Rectal smooth muscle tissue (tissue), 1 donor: ENCODE results near the gene DIP2C.

ENCODE experiments used
- H3K27ac ChIP-seq: one replicate; pipeline ENCODE4 v1.7.0; 2013; ENCODE audit warnings: low read depth, low read length, inconsistent platforms
- H3K27me3 ChIP-seq: one replicate; pipeline ENCODE4 v1.7.0; 2013; ENCODE audit warnings: low read length; ENCODE audit not compliant: control insufficient read depth, insufficient read depth
- H3K36me3 ChIP-seq: one replicate; pipeline ENCODE4 v1.7.0; 2013; ENCODE audit warnings: low read length; ENCODE audit not compliant: control insufficient read depth, insufficient read depth
- H3K4me1 ChIP-seq: one replicate; pipeline ENCODE4 v1.7.0; 2013; ENCODE audit warnings: low read length; ENCODE audit not compliant: control insufficient read depth, insufficient read depth
- H3K4me3 ChIP-seq: one replicate; pipeline ENCODE4 v1.7.0; 2013; ENCODE audit warnings: low read length
- H3K9ac ChIP-seq: one replicate; pipeline ENCODE4 v1.7.0; 2013; ENCODE audit warnings: low read length

Gene DIP2C

DNA sequence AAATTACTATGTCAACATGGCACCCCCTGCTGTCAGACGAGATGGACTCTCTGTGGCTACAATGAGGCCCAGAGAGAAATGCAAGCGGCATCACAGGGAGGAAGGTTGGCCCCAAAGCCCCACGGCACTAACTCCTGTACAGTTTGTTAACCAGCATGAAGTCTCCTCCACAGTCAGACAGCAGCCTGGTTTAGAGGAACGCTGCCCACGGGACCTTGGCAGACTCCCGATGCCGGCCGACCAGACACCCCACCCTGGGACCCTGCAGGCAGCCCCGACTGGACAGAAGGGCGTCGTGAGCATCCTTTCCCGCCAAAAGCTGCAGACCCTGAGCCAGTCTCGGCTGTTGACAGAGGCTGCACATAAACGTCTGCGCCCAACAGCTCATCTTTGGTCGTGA, 158.8 kb downstream of the DIP2C start:
- H3K27me3 ChIP-seq, result no peaks in the 10 kb centered on the region
- H3K9ac ChIP-seq, result no peak overlapping the region
- no peak overlapping the region for H3K27ac ChIP-seq
- no peak overlapping the region for H3K4me3 ChIP-seq
- no peaks in the 10 kb centered on the region for H3K4me1 ChIP-seq
- H3K36me3 ChIP-seq, result no peaks in the 10 kb centered on the region

- H3K27me3 ChIP-seq, result no peaks in the 10 kb centered on the region
- H3K27ac ChIP-seq, result no peak overlapping the region
- no peaks in the 10 kb centered on the region for H3K36me3 ChIP-seq
- H3K9ac ChIP-seq, result no peak overlapping the region
- no peak overlapping the region for H3K4me3 ChIP-seq
- H3K4me1 ChIP-seq, result no peaks in the 10 kb centered on the region
Measured at GRCh38 chr10:529468-530230, 159.8 kb downstream of the DIP2C start.

DNA sequence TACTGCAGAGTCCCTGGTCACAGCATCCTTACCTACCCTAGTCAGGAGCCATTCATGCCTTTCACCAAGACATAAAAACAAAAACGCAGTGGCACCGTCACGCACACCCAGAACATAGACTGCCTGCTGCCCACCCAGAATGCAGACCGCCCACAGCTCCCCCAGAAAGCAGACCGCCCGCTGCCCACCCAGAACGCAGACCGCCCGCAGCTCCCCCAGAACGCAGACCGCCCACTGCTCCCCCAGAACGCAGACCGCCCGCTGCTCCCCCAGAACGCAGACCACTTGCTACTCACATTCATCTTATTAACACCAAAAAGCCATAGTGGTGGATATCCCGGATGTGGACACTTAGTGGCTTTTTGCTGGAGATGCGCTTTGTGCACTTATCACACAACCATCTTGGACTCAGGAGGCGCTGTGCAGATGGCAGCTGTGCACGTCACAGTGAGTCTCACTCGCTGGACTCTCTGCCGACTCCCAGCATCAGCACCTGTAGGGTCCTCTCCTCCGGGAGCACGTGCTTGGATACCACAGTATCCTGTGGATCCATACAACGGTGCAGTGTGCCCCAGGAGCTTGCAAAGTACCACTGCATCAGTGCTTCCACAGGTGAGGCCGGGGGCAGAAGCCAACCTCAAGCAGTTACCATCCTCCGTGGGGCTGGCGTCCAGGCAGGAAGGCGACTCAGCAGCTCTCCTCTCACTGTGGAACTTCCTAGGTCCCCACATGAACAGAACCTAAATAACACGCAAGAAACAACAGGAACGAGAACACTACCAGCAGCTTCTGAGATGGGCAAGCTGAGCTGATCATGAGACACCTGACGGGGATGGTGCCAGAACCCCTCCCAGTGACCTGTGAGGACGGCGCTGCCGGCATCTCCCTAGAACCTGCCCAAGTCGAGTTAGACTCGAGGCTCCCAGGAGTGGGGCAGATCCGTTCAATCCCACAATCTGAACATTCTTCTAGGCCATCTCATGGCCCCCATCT, 161.0 kb downstream of the DIP2C start:
- Histone ChIP-seq H3K4me1 (no peaks in the 10 kb centered on the region), H3K27me3 (no peaks in the 10 kb centered on the region), H3K36me3 (no peaks in the 10 kb centered on the region), H3K9ac (no peak overlapping the region), H3K27ac (no peak overlapping the region), H3K4me3 (no peak overlapping the region)

GRCh38 chr10:527416-527815, 162.1 kb downstream of the DIP2C start:
- Histone ChIP-seq H3K36me3 (no peaks in the 10 kb centered on the region), H3K4me3 (no peak overlapping the region), H3K27me3 (no peaks in the 10 kb centered on the region), H3K9ac (no peak overlapping the region), H3K4me1 (peaks cover 1% of the 10 kb centered on the region), H3K27ac (no peak overlapping the region)

DNA sequence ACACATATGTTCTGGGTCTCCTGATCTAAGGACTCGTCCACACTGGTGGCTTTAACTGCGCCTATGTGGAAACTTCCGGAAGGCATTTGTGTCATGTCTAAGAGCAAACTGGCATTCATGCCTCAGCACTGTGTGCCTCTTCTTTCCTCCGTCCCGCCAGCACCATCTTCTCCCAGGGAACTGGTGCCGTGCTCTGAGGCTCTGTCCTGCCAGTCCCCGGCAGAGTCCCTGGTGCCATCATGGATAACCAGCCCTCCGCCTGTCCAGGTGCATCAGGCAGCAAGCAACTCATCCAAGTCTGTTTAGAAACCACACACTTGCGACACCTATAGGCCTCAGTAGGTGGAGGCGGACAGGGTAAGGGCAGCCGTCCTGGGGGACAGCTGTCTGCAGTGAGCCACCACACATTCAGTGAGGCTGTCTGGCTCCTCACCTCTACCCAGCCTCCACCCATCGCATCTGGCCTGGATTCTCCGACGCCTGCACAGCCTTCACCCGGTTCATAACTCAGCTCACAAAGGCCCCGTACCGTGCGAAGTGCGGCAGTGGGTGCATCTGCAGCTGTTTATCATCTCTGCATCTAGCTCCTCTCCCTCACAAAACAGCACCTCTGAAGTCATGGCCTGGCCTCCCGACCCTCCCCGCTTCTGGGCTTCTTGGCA, 162.7 kb downstream of the DIP2C start:
- no peaks in the 10 kb centered on the region for H3K27me3 ChIP-seq
- no peaks in the 10 kb centered on the region for H3K36me3 ChIP-seq
- no peak overlapping the region for H3K9ac ChIP-seq
- H3K4me3 ChIP-seq, result no peak overlapping the region
- H3K27ac ChIP-seq, result no peak overlapping the region
- H3K4me1 ChIP-seq, result peaks cover 5% of the 10 kb centered on the region

GRCh38 chr10:525565-526315, 163.7 kb downstream of the DIP2C start:
- H3K4me3 ChIP-seq, result no peak overlapping the region
- H3K9ac ChIP-seq, result no peak overlapping the region
- H3K27me3 ChIP-seq, result no peaks in the 10 kb centered on the region
- peaks cover 11% of the 10 kb centered on the region for H3K4me1 ChIP-seq
- no peaks in the 10 kb centered on the region for H3K36me3 ChIP-seq
- H3K27ac ChIP-seq, result no peak overlapping the region

DNA sequence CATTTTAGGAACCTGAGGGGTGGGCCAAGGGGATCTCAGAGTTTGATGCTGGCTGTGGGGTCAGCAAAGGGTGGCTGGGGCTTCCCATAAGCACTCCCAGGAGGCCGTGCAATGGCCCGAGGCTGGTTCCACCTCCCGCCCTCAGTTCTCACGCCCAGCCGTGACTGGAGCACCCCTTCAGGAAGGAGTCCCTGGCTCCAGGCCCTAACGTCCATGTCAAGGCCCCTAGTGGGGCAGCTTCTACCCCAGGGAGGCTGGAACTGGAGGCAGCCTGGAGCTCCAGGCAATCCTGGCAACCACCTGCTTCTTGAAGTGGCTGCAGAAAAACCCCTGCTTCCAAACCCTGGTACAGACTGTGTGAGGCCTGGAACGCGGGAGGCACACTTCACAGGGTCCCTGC, 165.5 kb downstream of the DIP2C start:
- no peak overlapping the region for H3K4me3 ChIP-seq
- no peaks in the 10 kb centered on the region for H3K27me3 ChIP-seq
- H3K27ac ChIP-seq, result no peak overlapping the region
- no peak overlapping the region for H3K9ac ChIP-seq
- H3K36me3 ChIP-seq, result no peaks in the 10 kb centered on the region
- peaks cover 21% of the 10 kb centered on the region for H3K4me1 ChIP-seq

- no peaks in the 10 kb centered on the region for H3K36me3 ChIP-seq
- peak overlapping the region; percentile 71 for H3K27ac ChIP-seq
- H3K4me3 ChIP-seq, result no peak overlapping the region
- H3K9ac ChIP-seq, result no peak overlapping the region
- H3K27me3 ChIP-seq, result no peaks in the 10 kb centered on the region
- H3K4me1 ChIP-seq, result peaks cover 21% of the 10 kb centered on the region
Measured at GRCh38 chr10:522350-522749, 167.1 kb downstream of the DIP2C start.

- peak overlapping the region; percentile 71 for H3K27ac ChIP-seq
- peaks cover 21% of the 10 kb centered on the region for H3K4me1 ChIP-seq
- no peaks in the 10 kb centered on the region for H3K36me3 ChIP-seq
- no peak overlapping the region for H3K4me3 ChIP-seq
- H3K27me3 ChIP-seq, result no peaks in the 10 kb centered on the region
- H3K9ac ChIP-seq, result no peak overlapping the region
Measured at GRCh38 chr10:521261-522250, 167.9 kb downstream of the DIP2C start.

GRCh38 chr10:520402-520787, 169.1 kb downstream of the DIP2C start:
- H3K4me3 ChIP-seq, result no peak overlapping the region
- no peak overlapping the region for H3K9ac ChIP-seq
- H3K36me3 ChIP-seq, result no peaks in the 10 kb centered on the region
- H3K27me3 ChIP-seq, result no peaks in the 10 kb centered on the region
- H3K27ac ChIP-seq, result no peak overlapping the region
- peaks cover 21% of the 10 kb centered on the region for H3K4me1 ChIP-seq
